HepG2 (cell line): ENCODE data around the gene RNF208. TPM values are rescaled to one million over a fixed set of nuclear protein-coding genes. Genes with fewer than 3 reads are reported as not detected.
A peak's percentile ranks its signal among the peaks of the same experiment; 100 is the strongest.

Experiments
- AGO2 ChIP-seq: fragments of 200-400 bp; formaldehyde crosslinking; optimal IDR thresholded peaks from 2 replicates; pipeline ENCODE3; 2017; ENCODE audit warnings: mild to moderate bottlenecking, low read depth, low read length, moderate library complexity
- FOXO4 ChIP-seq: sonication (generic); formaldehyde crosslinking; conservative IDR thresholded peaks from 2 replicates; pipeline ENCODE4 v1.8.1; 2023; ENCODE audit warnings: missing genetic modification reagents
- HMG20A ChIP-seq: IDR thresholded peaks from 2 replicates; pipeline ENCODE4 v1.6.1; 2016; ENCODE audit warnings: borderline replicate concordance
- HMGXB4 ChIP-seq, 2 experiments: sonication (generic) in 1 of 2; formaldehyde crosslinking in 1 of 2; IDR thresholded peaks; 2 replicates each; pipeline versions ENCODE4 v1.4.0 to v1.6.1; 2018 to 2020; ENCODE audit warnings: missing genetic modification reagents in 2 of 2, borderline replicate concordance in 1 of 2, low read depth in 1 of 2, mild to moderate bottlenecking in 1 of 2, missing biosample characterization in 1 of 2
- HOXA7 ChIP-seq: sonication (generic); formaldehyde crosslinking; IDR thresholded peaks from 2 replicates; pipeline ENCODE4 v1.8.1; 2022; ENCODE audit warnings: mild to moderate bottlenecking, missing genetic modification reagents, moderate library complexity
- IKZF4 ChIP-seq: sonication (generic); formaldehyde crosslinking; IDR thresholded peaks from 2 replicates; pipeline ENCODE4 v1.5.1; 2020; ENCODE audit warnings: borderline replicate concordance, mild to moderate bottlenecking, low read depth, missing genetic modification reagents; ENCODE audit errors: not compliant biosample characterization
- KMT2B ChIP-seq: IDR thresholded peaks from 2 replicates; pipeline ENCODE4 v1.6.1; 2016; ENCODE audit warnings: missing genetic modification reagents, missing compliant biosample characterization
- MLLT10 ChIP-seq: sonication (generic); formaldehyde crosslinking; IDR thresholded peaks from 2 replicates; pipeline ENCODE4 v1.4.0; 2020; ENCODE audit warnings: missing genetic modification reagents
- MLX ChIP-seq: IDR thresholded peaks from 2 replicates; pipeline ENCODE4 v1.6.1; 2016
- MXD4 ChIP-seq: IDR thresholded peaks from 2 replicates; pipeline ENCODE4 v1.6.1; 2016; ENCODE audit warnings: mild to moderate bottlenecking, missing biosample characterization, missing genetic modification reagents
- NAIF1 ChIP-seq: sonication (generic); formaldehyde crosslinking; IDR thresholded peaks from 2 replicates; pipeline ENCODE4 v1.5.0; 2020; ENCODE audit warnings: mild to moderate bottlenecking, missing genetic modification reagents, borderline replicate concordance
- PHF20 ChIP-seq: sonication (generic); formaldehyde crosslinking; IDR thresholded peaks from 2 replicates; pipeline ENCODE4 v1.5.0; 2020; ENCODE audit warnings: mild to moderate bottlenecking, missing genetic modification reagents
- SMC3 ChIP-seq: IDR thresholded peaks from 2 replicates; pipeline ENCODE4 v1.6.1; 2011; ENCODE audit warnings: low read length, improper control_type of control experiment
- TBX2 ChIP-seq: sonication (generic); formaldehyde crosslinking; IDR thresholded peaks from 2 replicates; pipeline ENCODE4 v1.5.0; 2020; ENCODE audit warnings: missing genetic modification reagents, mild to moderate bottlenecking, borderline replicate concordance
- TFDP2 ChIP-seq: sonication (generic); formaldehyde crosslinking; IDR thresholded peaks from 2 replicates; pipeline ENCODE4 v1.4.0; 2020; ENCODE audit warnings: missing genetic modification reagents
- ZC3H13 ChIP-seq: sonication (generic); formaldehyde crosslinking; IDR thresholded peaks from 2 replicates; pipeline ENCODE4 v1.8.1; 2023; ENCODE audit warnings: mild to moderate bottlenecking, missing genetic modification reagents, moderate library complexity
- ZNF18 ChIP-seq: sonication (generic); formaldehyde crosslinking; IDR thresholded peaks from 2 replicates; pipeline ENCODE4 v1.8.0; 2022; ENCODE audit warnings: mild to moderate bottlenecking, missing genetic modification reagents; ENCODE audit not compliant: insufficient replicate concordance
- ZNF253 ChIP-seq: sonication (generic); formaldehyde crosslinking; IDR thresholded peaks from 2 replicates; pipeline ENCODE4 v1.8.0; 2022; ENCODE audit warnings: mild to moderate bottlenecking, missing genetic modification reagents, borderline replicate concordance
- ZNF414 ChIP-seq: sonication (generic); formaldehyde crosslinking; IDR thresholded peaks from 2 replicates; pipeline ENCODE4 v1.5.0; 2020; ENCODE audit warnings: missing genetic modification reagents
- ZNF510 ChIP-seq: sonication (generic); formaldehyde crosslinking; IDR thresholded peaks from 2 replicates; pipeline ENCODE4 v1.4.0; 2020; ENCODE audit warnings: low read depth, mild to moderate bottlenecking, missing genetic modification reagents
- ZNF672 ChIP-seq: sonication (generic); formaldehyde crosslinking; IDR thresholded peaks from 2 replicates; pipeline ENCODE4 v1.8.1; 2022; ENCODE audit warnings: missing genetic modification reagents
- ZSCAN30 ChIP-seq: sonication (generic); formaldehyde crosslinking; IDR thresholded peaks from 2 replicates; pipeline ENCODE4 v1.5.0; 2020; ENCODE audit warnings: mild to moderate bottlenecking, missing genetic modification reagents
- polyA plus RNA-seq, 8 experiments: library from polyadenylated mRNA; depleted of rRNA in 3 of 8; stranded (reverse) in 7 of 8; unstranded in 1 of 8; fragments of >200 nt; fragmentation: Illumina TruSeq in 4 of 8; extraction: Trizol in 4 of 8; gene quantifications; 2 replicates each; pipeline versions ENCODE4 v1.2.1 to v1.2.3, GENCODE V29; 2011 to 2016; ENCODE audit warnings: low read depth in 4 of 8, missing spikeins in 1 of 8, mixed read lengths in 1 of 8; ENCODE audit not compliant: insufficient read depth in 1 of 8
- total RNA-seq, 5 experiments: library from RNA; depleted of rRNA; stranded (reverse); fragments of >200 nt; fragmentation: Illumina TruSeq; extraction: Trizol; gene quantifications; 2 replicates each; pipeline ENCODE4 v1.2.3, GENCODE V29; 2016; ENCODE audit warnings: low read depth in 1 of 5

The RNF208 gene
- total and polyA plus RNA-seq, 2 of the 13 experiments (the other 11 are each of a cell fraction or from before 2014, with no cell fraction given), result 1.6 to 2.1 TPM

- TF ChIP-seq HMGXB4 (CRISPR knock-in tag; IDR thresholded peaks at IDR 0.05; ENCODE audit: borderline replicate concordance in 1 of 2, low read depth in 1 of 2) (no peak), FOXO4 (CRISPR knock-in tag) (no peak), MXD4 (no peak), KMT2B (CRISPR knock-in tag) (0 out of 2 replicates have a peak, but pooled peaks have one; percentile 12), TBX2 (no peak), MLLT10 (CRISPR knock-in tag) (no peak), NAIF1 (CRISPR knock-in tag) (no peak), TFDP2 (CRISPR knock-in tag) (no peak), ZNF18 (no peak), ZNF510 (CRISPR knock-in tag) (no peak), HOXA7 (CRISPR knock-in tag) (0 out of 2 replicates have a peak, but pooled peaks have one; percentile 19), ZNF414 (CRISPR knock-in tag) (no peak), ZNF672 (CRISPR knock-in tag) (no peak), PHF20 (CRISPR knock-in tag) (0 out of 2 replicates have a peak, but pooled peaks have one; percentile 17), ZNF253 (CRISPR knock-in tag) (no peak), MLX (CRISPR knock-in tag) (no peak), SMC3 (no peak), ZSCAN30 (no peak), IKZF4 (CRISPR knock-in tag) (no peak), AGO2 (no peak), ZC3H13 (CRISPR knock-in tag) (peak; percentile 40; the same call in 1 of the 2 replicates), HMG20A (CRISPR knock-in tag) (no peak)
These were observed 12.9 kb upstream of the RNF208 start (continued) for GRCh38 chr9:137234758-137235423.
